OCI-LY3 (cell line): ENCODE measurements around the gene NSA2.

ENCODE experiments used
- H2AFZ ChIP-seq: fragments of 200-600, 300-600 bp; shearing (Covaris generic); 2 replicates; pipeline ENCODE4 v1.6.0; 2014; ENCODE audit warnings: antibody characterized with exemption, low read depth, low read length
- H3K27ac ChIP-seq: fragments of 200-600, 300-600 bp; sonication (generic); 2 replicates; pipeline ENCODE4 v1.5.1; 2014; ENCODE audit warnings: mild to moderate bottlenecking, low read length, moderate library complexity, mixed read lengths
- H3K27me3 ChIP-seq: fragments of 200-600, 300-600 bp; sonication (generic); 2 replicates; pipeline ENCODE4 v1.6.1; 2014; ENCODE audit warnings: low read depth, low read length, mixed read lengths
- H3K36me3 ChIP-seq: fragments of 200-600, 300-600 bp; sonication (generic); replicated peaks from 2 replicates; pipeline ENCODE3; 2014; ENCODE audit warnings: low read depth, low read length, mixed read lengths
- H3K4me1 ChIP-seq: fragments of 300-600, 200-600 bp; sonication (generic); 2 replicates; pipeline ENCODE4 v1.6.1; 2014; ENCODE audit warnings: low read length, mixed read lengths
- H3K4me2 ChIP-seq: fragments of 200-600, 300-600 bp; sonication (generic); 2 replicates; pipeline ENCODE4 v1.6.1; 2014; ENCODE audit warnings: low read length, mixed read lengths
- H3K4me3 ChIP-seq: fragments of 300-600, 200-600 bp; sonication (generic); 2 replicates; pipeline ENCODE4 v1.5.1; 2014; ENCODE audit warnings: antibody characterized with exemption, mild to moderate bottlenecking, low read length, moderate library complexity
- H3K79me2 ChIP-seq: fragments of 300-600, 200-600 bp; shearing (Covaris generic); 2 replicates; pipeline ENCODE4 v1.6.1; 2014; ENCODE audit warnings: mild to moderate bottlenecking, low read length, mixed read lengths
- H3K9ac ChIP-seq: fragments of 300-600, 200-600 bp; shearing (Covaris generic); 2 replicates; pipeline ENCODE4 v1.6.0; 2014; ENCODE audit warnings: mild to moderate bottlenecking, low read length, moderate library complexity
- H3K9me3 ChIP-seq: fragments of 200-600, 300-600 bp; shearing (Covaris generic); 2 replicates; pipeline ENCODE4 v1.6.1; 2014; ENCODE audit warnings: low read length, mixed read lengths; ENCODE audit not compliant: insufficient read depth
- H4K20me1 ChIP-seq: fragments of 200-600, 300-600 bp; sonication (generic); 2 replicates; pipeline ENCODE4 v1.6.1; 2016; ENCODE audit warnings: low read length, mixed read lengths; ENCODE audit not compliant: insufficient read depth
- EZH2phosphoT487 ChIP-seq: fragments of 200-600 bp; shearing (Covaris generic); IDR thresholded peaks from 2 replicates; pipeline ENCODE4 v1.6.1; 2018; ENCODE audit warnings: antibody characterized with exemption, mixed run types, low read depth
- TF ChIP-seq, protein P1 (sequence below): fragments of 200-600, 300-600 bp; sonication (generic); IDR thresholded peaks from 2 replicates; pipeline ENCODE4 v1.5.1; 2014; ENCODE audit warnings: antibody characterized with exemption, low read length, low read depth

The NSA2 gene

DNA sequence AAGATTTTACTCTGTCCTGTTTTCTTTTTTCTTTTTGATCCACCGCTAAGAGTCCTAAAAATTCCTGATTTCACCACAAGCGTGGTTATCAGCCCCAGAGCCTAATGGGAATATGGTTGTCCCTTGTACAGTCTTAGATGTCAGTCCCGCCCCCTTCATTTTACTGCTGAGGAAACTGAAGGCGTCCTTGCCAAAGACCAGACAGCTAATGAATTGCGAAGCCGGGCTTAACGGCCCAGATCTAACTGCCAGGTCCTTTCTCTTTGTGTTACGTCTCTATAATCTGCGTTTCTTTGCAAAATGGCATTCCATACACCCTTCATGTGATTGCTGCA is 497 bp downstream of the NSA2 start:
- no peaks in the 10 kb centered on the region for H3K27me3 ChIP-seq
- H3K79me2 ChIP-seq, result peaks cover 44% of the 10 kb centered on the region
- H3K4me3 ChIP-seq, result peak overlapping the region; percentile 98
- peak overlapping the region; percentile 54; the same call in 1 of the 2 replicates for H3K27ac ChIP-seq
- H2AFZ ChIP-seq, result peak overlapping the region; percentile 93; the same call in 1 of the 2 replicates
- H3K4me2 ChIP-seq, result peak overlapping the region; percentile 90
- no peaks in the 10 kb centered on the region for H4K20me1 ChIP-seq
- TF ChIP-seq EZH2phosphoT487, result no peak
- TF ChIP-seq, protein P1, sequence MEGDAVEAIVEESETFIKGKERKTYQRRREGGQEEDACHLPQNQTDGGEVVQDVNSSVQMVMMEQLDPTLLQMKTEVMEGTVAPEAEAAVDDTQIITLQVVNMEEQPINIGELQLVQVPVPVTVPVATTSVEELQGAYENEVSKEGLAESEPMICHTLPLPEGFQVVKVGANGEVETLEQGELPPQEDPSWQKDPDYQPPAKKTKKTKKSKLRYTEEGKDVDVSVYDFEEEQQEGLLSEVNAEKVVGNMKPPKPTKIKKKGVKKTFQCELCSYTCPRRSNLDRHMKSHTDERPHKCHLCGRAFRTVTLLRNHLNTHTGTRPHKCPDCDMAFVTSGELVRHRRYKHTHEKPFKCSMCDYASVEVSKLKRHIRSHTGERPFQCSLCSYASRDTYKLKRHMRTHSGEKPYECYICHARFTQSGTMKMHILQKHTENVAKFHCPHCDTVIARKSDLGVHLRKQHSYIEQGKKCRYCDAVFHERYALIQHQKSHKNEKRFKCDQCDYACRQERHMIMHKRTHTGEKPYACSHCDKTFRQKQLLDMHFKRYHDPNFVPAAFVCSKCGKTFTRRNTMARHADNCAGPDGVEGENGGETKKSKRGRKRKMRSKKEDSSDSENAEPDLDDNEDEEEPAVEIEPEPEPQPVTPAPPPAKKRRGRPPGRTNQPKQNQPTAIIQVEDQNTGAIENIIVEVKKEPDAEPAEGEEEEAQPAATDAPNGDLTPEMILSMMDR, result no peak
- H3K4me1 ChIP-seq, result peaks cover 11% of the 10 kb centered on the region
- peak overlapping the region; percentile 81 for H3K9ac ChIP-seq
- peaks cover 5% of the 10 kb centered on the region for H3K36me3 ChIP-seq
- no peaks in the 10 kb centered on the region for H3K9me3 ChIP-seq

DNA sequence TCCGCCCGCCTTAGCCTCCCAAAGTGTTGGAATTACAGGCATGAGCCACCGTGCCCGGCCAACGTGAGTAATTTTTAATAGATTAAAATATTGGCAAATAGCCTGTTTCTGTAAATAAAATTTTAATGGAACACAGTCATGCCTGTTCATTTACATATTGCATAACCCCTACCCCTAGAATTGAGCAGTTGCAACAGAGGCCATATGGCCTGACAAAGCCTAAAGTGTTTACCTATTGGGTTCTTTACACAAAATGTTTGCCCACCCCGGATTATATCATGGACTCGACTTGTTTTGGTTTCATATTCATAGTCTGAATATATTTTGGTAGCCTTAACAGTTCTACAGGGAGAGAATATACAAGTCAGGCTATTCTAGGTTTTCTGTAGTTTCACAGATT is 5.3 kb downstream of the NSA2 start:
- Histone ChIP-seq H3K79me2 (peaks cover 14% of the 10 kb centered on the region), H2AFZ (no peak overlapping the region), H3K27me3 (no peaks in the 10 kb centered on the region), H3K36me3 (peaks cover 13% of the 10 kb centered on the region), H3K9ac (no peak overlapping the region), H3K4me2 (no peak overlapping the region), H3K4me3 (no peak overlapping the region), H3K27ac (no peak overlapping the region), H3K4me1 (peaks cover 5% of the 10 kb centered on the region), H3K9me3 (no peaks in the 10 kb centered on the region), H4K20me1 (no peaks in the 10 kb centered on the region)
- no peak for TF ChIP-seq EZH2phosphoT487
- TF ChIP-seq, protein P1, result no peak

DNA sequence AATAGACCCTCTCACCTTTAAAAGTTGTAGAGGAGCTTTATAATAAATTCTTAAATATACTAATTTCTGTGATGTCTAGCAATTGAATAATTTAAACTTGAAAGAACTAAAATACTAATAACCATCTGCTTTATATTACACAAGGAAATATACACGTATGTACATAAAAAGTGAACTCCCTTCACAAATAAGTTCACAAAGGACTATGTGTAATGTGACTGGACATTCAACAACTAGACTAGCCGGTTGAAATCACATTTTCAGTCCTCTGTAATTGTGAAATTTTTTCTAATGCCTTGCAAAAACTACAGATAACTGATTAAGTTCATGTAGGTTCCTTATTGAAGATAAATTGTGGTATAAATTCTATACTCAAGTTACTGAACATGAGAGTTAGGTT is 11.6 kb downstream of the NSA2 start:
- no peak overlapping the region for H2AFZ ChIP-seq
- H3K36me3 ChIP-seq, result peaks cover 9% of the 10 kb centered on the region
- H3K27ac ChIP-seq, result no peak overlapping the region

DNA sequence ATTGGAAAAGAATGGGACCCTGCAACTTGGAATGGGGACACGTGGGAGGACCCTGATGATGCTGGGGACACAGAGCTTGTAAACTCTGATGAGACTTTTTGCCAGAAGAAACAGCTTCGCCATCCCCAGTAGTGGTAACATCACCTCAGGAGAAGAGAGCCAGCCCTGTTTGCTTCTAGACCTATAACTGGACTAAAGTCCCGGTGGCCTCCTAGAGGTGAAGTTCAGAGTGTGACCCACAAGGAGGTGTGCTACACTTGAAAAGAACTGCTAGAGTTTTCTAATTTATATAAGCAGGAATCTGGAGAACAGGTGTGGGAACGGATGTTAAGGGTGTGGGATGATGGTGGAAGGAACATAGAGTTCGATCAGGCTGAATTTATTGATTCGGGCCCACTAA is 19.8 kb downstream of the NSA2 start:
- Histone ChIP-seq H3K4me3 (no peak overlapping the region), H3K79me2 (no peaks in the 10 kb centered on the region), H2AFZ (no peak overlapping the region), H4K20me1 (no peaks in the 10 kb centered on the region), H3K36me3 (no peaks in the 10 kb centered on the region), H3K27ac (no peak overlapping the region), H3K9ac (no peak overlapping the region), H3K4me2 (no peak overlapping the region), H3K27me3 (no peaks in the 10 kb centered on the region), H3K4me1 (no peaks in the 10 kb centered on the region), H3K9me3 (no peaks in the 10 kb centered on the region)
- no peak for TF ChIP-seq EZH2phosphoT487
- TF ChIP-seq, protein P1, result no peak

More for the DNA sequence above, 11.6 kb downstream of the NSA2 start:
- H3K4me3 ChIP-seq, result no peak overlapping the region
- no peak for TF ChIP-seq EZH2phosphoT487
- TF ChIP-seq, protein P1, result no peak
- H3K4me2 ChIP-seq, result no peak overlapping the region
- no peaks in the 10 kb centered on the region for H4K20me1 ChIP-seq
- no peaks in the 10 kb centered on the region for H3K27me3 ChIP-seq
- no peak overlapping the region for H3K9ac ChIP-seq
- H3K79me2 ChIP-seq, result no peaks in the 10 kb centered on the region
- H3K4me1 ChIP-seq, result no peaks in the 10 kb centered on the region
- no peaks in the 10 kb centered on the region for H3K9me3 ChIP-seq
